ENCODE results near the gene GCAT.
A peak's percentile ranks its signal among the peaks of the same experiment; 100 is the strongest.

GCAT gene

DNA sequence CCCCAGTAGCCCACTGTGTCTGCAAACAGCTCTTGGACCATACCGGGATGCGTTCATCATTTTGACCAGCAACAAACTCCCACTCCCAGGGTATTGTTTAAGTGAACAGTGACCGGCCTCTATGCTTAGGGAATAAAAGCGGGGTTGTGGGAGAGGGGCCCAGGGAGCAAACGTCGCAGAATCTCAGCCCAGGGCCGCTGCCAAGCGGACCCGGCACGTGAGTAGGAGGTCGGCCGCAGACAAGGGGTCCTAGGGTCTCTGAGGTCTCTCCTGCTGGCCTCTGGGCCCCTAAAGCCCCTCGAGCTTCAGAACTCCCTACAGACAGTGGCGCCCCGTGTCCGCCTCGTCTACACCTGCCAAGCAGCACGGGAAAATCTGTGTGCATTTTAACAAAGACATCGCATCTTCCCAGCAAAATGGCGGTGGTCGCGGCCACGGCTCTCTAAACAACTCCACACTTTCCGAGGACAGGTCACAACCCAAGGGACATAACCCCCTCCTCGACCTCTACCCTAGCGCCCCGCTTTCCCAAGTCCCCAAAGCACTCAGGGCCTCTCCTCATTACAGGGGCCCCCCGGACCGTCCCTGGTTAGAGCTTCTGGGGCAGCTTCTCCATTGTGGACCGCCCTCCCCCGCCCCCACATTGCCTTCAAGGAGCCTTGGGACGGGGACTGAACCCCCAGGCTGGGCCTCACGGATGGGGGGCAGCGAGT, 3.9 kb upstream of the GCAT start:
- Histone ChIP-seq H3K27ac (ENCODE audit: low read depth, low read length) (peak overlapping the region; percentile 66; the same call in 1 of the 2 replicates), H3K4me1 (ENCODE audit: control insufficient read depth, insufficient read depth, low read length) (peaks cover 21% of the 10 kb centered on the region), H3K9me3 (ENCODE audit: control insufficient read depth, insufficient read depth, low read depth, low read length) (no peaks in the 10 kb centered on the region), H3K9ac (ENCODE audit: low read length) (peak overlapping the region; percentile 91), H3K4me3 (ENCODE audit: low read depth, low read length) (peak overlapping the region; percentile 93), H3K27me3 (ENCODE audit: control insufficient read depth, insufficient read depth, low read length) (peaks cover 45% of the 10 kb centered on the region), H3K36me3 (ENCODE audit: control insufficient read depth, insufficient read depth, low read length) (no peaks in the 10 kb centered on the region)

DNA sequence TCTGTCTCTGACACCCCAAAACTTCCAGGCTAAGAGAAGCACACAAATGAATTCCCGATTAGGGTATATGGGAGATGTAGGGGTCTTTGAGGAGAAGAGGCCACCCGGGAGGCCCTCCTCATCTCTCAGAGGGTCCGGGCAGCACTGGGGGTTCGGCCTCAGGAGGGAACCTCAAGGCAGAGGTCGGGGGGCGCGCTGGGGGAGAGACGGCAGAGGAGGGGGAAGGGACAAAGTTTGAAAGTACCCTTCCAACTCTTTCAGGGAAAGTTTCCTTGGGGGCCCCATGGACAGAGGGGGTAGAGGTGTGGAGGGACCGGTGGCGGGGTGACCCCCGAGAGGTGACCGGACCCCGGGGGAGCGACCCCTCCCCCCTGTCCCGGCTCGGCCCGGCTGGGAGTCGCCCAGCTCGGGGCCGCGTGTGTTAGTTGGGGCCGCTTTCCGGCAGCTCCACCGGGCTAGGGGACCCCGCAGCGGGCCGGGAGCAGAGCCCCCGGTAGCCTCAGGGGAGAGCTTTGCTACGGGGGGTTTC, 3.3 kb upstream of the GCAT start:
- peaks cover 42% of the 10 kb centered on the region for H3K27me3 ChIP-seq (ENCODE audit: control insufficient read depth, insufficient read depth, low read length)
- peak overlapping the region; percentile 66; the same call in 1 of the 2 replicates for H3K27ac ChIP-seq (ENCODE audit: low read depth, low read length)
- H3K4me1 ChIP-seq (ENCODE audit: control insufficient read depth, insufficient read depth, low read length) = peaks cover 21% of the 10 kb centered on the region
- no peaks in the 10 kb centered on the region for H3K9me3 ChIP-seq (ENCODE audit: control insufficient read depth, insufficient read depth, low read depth, low read length)
- H3K9ac ChIP-seq (ENCODE audit: low read length) = peak overlapping the region; percentile 91
- H3K4me3 ChIP-seq (ENCODE audit: low read depth, low read length) = peak overlapping the region; percentile 93
- H3K36me3 ChIP-seq (ENCODE audit: control insufficient read depth, insufficient read depth, low read length) = no peaks in the 10 kb centered on the region

DNA sequence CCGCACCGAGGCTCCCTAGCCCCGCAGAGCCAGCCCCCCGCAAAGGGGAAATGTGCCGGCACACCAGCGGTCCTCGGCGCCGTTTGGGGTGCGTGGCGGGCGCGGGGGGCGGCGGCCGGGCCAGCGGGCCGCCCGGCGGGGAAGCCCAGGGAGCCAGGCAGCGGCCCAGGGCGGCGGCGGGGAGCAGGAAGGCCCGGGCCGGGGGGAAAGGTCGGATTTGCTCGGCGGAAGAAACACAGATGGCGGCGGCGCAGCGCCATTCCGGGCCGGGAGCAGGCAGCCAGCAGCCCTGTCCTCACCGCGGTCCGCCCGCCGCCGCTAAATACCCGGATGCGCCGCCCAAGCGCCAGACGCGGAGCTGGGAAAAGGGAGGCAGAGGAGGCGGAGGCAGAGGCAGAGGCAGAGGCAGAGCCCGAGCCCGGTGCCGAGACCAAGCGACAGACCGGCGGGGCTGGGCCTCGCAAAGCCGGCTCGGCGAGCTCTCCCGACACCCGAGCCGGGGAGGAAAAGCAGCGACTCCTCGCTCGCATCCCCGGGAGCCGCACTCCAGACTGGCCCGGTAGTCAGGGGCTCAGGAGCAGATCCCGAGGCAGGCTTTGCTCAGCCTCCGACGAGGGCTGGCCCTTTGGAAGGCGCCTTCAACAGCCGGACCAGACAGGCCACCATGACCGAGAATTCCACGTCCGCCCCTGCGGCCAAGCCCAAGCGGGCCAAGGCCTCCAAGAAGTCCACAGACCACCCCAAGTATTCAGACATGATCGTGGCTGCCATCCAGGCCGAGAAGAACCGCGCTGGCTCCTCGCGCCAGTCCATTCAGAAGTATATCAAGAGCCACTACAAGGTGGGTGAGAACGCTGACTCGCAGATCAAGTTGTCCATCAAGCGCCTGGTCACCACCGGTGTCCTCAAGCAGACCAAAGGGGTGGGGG, 2.6 kb upstream of the GCAT start:
- peaks cover 21% of the 10 kb centered on the region for H3K4me1 ChIP-seq (ENCODE audit: control insufficient read depth, insufficient read depth, low read length)
- no peaks in the 10 kb centered on the region for H3K36me3 ChIP-seq (ENCODE audit: control insufficient read depth, insufficient read depth, low read length)
- H3K27ac ChIP-seq (ENCODE audit: low read depth, low read length) = peak overlapping the region; percentile 70; the same call in 1 of the 2 replicates
- peak overlapping the region; percentile 91 for H3K9ac ChIP-seq (ENCODE audit: low read length)
- no peaks in the 10 kb centered on the region for H3K9me3 ChIP-seq (ENCODE audit: control insufficient read depth, insufficient read depth, low read depth, low read length)
- peaks cover 42% of the 10 kb centered on the region for H3K27me3 ChIP-seq (ENCODE audit: control insufficient read depth, insufficient read depth, low read length)
- H3K4me3 ChIP-seq (ENCODE audit: low read depth, low read length) = peak overlapping the region; percentile 93

DNA sequence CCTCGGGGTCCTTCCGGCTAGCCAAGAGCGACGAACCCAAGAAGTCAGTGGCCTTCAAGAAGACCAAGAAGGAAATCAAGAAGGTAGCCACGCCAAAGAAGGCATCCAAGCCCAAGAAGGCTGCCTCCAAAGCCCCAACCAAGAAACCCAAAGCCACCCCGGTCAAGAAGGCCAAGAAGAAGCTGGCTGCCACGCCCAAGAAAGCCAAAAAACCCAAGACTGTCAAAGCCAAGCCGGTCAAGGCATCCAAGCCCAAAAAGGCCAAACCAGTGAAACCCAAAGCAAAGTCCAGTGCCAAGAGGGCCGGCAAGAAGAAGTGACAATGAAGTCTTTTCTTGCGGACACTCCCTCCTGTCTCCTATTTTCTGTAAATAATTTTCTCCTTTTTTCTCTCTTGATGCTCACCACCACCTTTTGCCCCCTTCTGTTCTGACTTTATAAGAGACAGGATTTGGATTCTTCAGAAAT, 1.9 kb upstream of the GCAT start:
- H3K36me3 ChIP-seq (ENCODE audit: control insufficient read depth, insufficient read depth, low read length) = no peaks in the 10 kb centered on the region
- no peaks in the 10 kb centered on the region for H3K9me3 ChIP-seq (ENCODE audit: control insufficient read depth, insufficient read depth, low read depth, low read length)
- H3K4me1 ChIP-seq (ENCODE audit: control insufficient read depth, insufficient read depth, low read length) = peaks cover 21% of the 10 kb centered on the region
- peak overlapping the region; percentile 91 for H3K9ac ChIP-seq (ENCODE audit: low read length)
- H3K27ac ChIP-seq (ENCODE audit: low read depth, low read length) = peak overlapping the region; percentile 70; the same call in 1 of the 2 replicates
- H3K4me3 ChIP-seq (ENCODE audit: low read depth, low read length) = peak overlapping the region; percentile 93
- H3K27me3 ChIP-seq (ENCODE audit: control insufficient read depth, insufficient read depth, low read length) = peaks cover 42% of the 10 kb centered on the region

DNA sequence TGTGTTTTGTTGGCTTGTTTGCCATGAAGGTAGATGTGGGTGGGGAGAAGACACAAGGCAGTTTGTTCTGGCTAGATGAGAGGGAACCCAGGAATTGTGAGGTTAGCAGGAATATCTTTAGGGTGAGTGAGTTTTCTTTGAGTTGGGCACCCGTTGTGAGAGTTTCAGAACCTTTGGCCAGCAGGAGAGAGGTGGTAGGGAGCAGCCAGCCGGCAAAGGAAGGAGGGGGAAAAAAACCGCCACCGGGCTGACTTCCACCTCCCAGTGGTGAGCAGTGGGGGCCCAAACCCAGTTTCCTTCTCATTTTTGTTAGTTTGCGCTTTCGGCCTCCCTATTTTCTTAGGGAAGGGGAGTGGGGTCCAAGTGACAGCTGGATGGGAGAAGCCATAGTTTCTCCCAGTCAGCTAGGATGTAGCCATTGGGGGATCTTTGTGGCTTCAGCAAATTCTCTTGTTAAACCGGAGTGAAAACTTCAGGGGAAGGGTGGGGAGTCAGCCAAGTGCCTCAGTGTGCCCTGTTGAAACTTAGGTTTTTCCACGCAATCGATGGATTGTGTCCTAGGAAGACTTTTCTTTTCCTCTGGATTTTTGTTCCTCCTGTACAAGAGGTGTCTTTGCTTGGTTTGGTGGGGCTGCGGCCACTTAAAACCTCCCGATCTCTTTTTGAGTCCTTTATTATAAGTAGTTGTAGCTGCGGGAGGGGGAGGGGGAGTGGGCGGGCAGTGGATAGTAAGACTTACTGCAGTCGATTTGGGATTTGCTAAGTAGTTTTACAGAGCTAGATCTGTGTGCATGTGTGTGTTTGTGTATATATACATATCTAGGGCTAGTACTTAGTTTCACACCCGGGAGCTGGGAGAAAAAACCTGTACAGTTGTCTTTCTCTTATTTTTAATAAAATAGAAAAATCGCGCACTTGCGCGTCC, 1.1 kb upstream of the GCAT start:
- Histone ChIP-seq H3K27ac (ENCODE audit: low read depth, low read length) (no peak overlapping the region), H3K9me3 (ENCODE audit: control insufficient read depth, insufficient read depth, low read depth, low read length) (no peaks in the 10 kb centered on the region), H3K4me3 (ENCODE audit: low read depth, low read length) (peak overlapping the region; percentile 93), H3K36me3 (ENCODE audit: control insufficient read depth, insufficient read depth, low read length) (no peaks in the 10 kb centered on the region), H3K27me3 (ENCODE audit: control insufficient read depth, insufficient read depth, low read length) (peaks cover 37% of the 10 kb centered on the region), H3K9ac (ENCODE audit: low read length) (peak overlapping the region; percentile 91), H3K4me1 (ENCODE audit: control insufficient read depth, insufficient read depth, low read length) (peaks cover 21% of the 10 kb centered on the region)

DNA sequence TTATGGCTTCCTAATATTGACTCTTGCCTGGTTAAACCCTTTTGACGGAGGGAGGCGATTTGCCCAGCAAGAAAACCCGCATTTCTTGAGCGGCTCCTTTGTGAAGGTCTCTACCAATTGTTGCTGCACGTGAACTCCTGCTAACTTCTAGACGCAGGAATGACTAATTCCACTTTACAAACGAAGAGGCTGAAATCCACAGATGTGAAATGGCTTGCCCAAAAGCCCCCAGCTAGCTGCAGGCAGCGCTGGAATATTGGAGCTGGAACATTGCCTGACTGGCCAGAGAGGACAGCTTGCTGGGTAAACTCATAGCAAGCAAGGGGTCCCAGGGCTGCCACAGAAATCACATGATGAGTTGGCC, 542 bp downstream of the GCAT start:
- Histone ChIP-seq H3K36me3 (ENCODE audit: control insufficient read depth, insufficient read depth, low read length) (peaks cover 2% of the 10 kb centered on the region; the same call in 1 of the 2 replicates), H3K9ac (ENCODE audit: low read length) (peak overlapping the region; percentile 73), H3K27me3 (ENCODE audit: control insufficient read depth, insufficient read depth, low read length) (peaks cover 33% of the 10 kb centered on the region), H3K4me3 (ENCODE audit: low read depth, low read length) (peak overlapping the region; percentile 93), H3K4me1 (ENCODE audit: control insufficient read depth, insufficient read depth, low read length) (peaks cover 15% of the 10 kb centered on the region), H3K27ac (ENCODE audit: low read depth, low read length) (no peak overlapping the region), H3K9me3 (ENCODE audit: control insufficient read depth, insufficient read depth, low read depth, low read length) (no peaks in the 10 kb centered on the region)

DNA sequence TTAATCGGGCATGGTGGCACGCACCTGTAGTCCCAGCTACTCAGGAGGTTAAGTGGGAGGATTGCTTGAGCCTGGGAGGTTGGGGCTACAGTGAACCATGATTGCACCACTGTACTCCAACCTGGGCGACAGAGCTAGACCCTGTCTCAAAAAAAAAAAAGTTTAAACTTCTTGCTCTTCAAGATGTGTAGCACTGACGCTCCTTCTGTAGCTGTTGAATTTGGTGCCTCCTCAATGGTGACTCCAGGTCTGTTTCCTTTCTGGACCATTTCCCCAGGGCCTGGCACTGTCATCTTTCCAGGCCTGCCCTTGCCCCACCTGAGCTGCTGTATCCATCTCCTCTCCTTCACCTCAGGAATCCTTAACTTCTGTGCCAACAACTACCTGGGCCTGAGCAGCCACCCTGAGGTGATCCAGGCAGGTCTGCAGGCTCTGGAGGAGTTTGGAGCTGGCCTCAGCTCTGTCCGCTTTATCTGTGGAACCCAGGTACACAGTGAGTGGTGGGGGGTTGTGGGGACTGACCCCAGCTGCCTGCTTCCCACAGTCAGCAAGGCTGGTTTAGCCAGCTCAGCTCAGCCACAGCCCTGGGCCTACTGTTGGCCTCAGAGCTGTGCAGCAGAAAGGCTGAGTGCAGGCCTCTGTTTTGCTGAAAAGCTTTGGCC, 2.1 kb downstream of the GCAT start:
- Histone ChIP-seq H3K4me3 (ENCODE audit: low read depth, low read length) (no peak overlapping the region), H3K9me3 (ENCODE audit: control insufficient read depth, insufficient read depth, low read depth, low read length) (no peaks in the 10 kb centered on the region), H3K4me1 (ENCODE audit: control insufficient read depth, insufficient read depth, low read length) (peaks cover 5% of the 10 kb centered on the region; the same call in 1 of the 2 replicates), H3K27me3 (ENCODE audit: control insufficient read depth, insufficient read depth, low read length) (peaks cover 21% of the 10 kb centered on the region; the same call in 1 of the 2 replicates), H3K36me3 (ENCODE audit: control insufficient read depth, insufficient read depth, low read length) (peaks cover 12% of the 10 kb centered on the region), H3K27ac (ENCODE audit: low read depth, low read length) (no peak overlapping the region), H3K9ac (ENCODE audit: low read length) (no peak overlapping the region)

DNA sequence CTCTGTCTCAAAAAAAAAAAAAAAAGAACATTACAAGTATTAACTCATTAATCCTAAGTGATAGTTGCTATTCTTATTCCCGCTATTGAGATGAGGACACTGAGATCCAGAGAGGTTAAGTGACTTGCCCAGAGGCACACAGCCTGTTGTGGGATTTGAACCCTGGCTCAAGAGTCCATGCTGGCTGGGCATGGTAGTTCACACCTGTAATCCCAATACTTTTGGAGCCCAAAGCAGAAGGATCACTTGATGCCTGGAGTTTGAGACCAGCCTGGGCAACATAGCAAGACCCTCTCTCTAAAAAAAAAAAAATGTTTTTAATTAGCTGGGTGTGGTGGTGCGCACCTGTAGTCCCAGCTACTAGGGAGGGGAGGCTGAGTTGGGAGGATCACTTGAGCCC, 4.1 kb downstream of the GCAT start:
- Histone ChIP-seq H3K27me3 (ENCODE audit: control insufficient read depth, insufficient read depth, low read length) (peaks cover 6% of the 10 kb centered on the region; the same call in 1 of the 2 replicates), H3K27ac (ENCODE audit: low read depth, low read length) (no peak overlapping the region), H3K36me3 (ENCODE audit: control insufficient read depth, insufficient read depth, low read length) (peaks cover 28% of the 10 kb centered on the region), H3K9ac (ENCODE audit: low read length) (no peak overlapping the region), H3K9me3 (ENCODE audit: control insufficient read depth, insufficient read depth, low read depth, low read length) (no peaks in the 10 kb centered on the region), H3K4me3 (ENCODE audit: low read depth, low read length) (no peak overlapping the region), H3K4me1 (ENCODE audit: control insufficient read depth, insufficient read depth, low read length) (no peaks in the 10 kb centered on the region)

DNA sequence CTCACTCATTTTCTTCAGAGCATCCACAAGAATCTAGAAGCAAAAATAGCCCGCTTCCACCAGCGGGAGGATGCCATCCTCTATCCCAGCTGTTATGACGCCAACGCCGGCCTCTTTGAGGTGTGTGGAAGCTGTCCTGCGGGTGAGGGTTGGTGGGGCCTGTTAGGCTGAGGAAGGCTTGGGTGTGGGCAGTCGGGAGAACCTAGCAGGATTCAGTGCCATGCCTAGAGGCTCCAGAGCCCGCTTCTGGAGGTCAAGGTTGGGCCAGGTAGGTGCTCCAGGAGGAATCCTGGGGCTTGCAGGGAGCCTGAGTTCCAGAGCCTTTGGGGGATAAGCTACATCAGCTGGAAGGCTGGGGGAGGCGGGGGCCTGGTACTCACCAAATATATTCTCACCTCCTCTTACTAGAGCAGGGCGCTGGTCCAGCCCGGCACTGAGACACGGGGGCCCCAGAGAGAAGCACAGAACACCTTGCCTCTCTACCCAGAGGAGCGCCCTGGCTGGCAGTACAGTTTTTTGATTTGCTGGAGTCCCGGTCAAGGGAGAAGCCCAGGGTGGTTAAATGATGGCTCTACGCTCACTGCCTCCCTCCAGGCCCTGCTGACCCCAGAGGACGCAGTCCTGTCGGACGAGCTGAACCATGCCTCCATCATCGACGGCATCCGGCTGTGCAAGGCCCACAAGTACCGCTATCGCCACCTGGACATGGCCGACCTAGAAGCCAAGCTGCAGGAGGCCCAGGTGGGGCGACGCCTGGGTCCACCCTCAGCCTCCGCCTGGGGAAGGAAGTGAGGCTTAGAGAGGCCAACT, 5.3 kb downstream of the GCAT start:
- H3K9me3 ChIP-seq (ENCODE audit: control insufficient read depth, insufficient read depth, low read depth, low read length) = no peaks in the 10 kb centered on the region
- no peak overlapping the region for H3K9ac ChIP-seq (ENCODE audit: low read length)
- no peaks in the 10 kb centered on the region for H3K4me1 ChIP-seq (ENCODE audit: control insufficient read depth, insufficient read depth, low read length)
- no peak overlapping the region for H3K27ac ChIP-seq (ENCODE audit: low read depth, low read length)
- H3K36me3 ChIP-seq (ENCODE audit: control insufficient read depth, insufficient read depth, low read length) = peaks cover 28% of the 10 kb centered on the region
- peaks cover 6% of the 10 kb centered on the region; the same call in 1 of the 2 replicates for H3K27me3 ChIP-seq (ENCODE audit: control insufficient read depth, insufficient read depth, low read length)
- H3K4me3 ChIP-seq (ENCODE audit: low read depth, low read length) = no peak overlapping the region

Data from HUES6 (cell line).